ENCODE results near the gene ZFP36L1. TPM values are rescaled to one million over a fixed set of nuclear protein-coding genes. Genes with fewer than 3 reads are reported as not detected.

Gene ZFP36L1
- total and polyA plus RNA-seq, 2 of the 13 experiments (the other 11 are each of a cell fraction or from before 2014, with no cell fraction given), result 7.4 to 10.2 TPM

DNA sequence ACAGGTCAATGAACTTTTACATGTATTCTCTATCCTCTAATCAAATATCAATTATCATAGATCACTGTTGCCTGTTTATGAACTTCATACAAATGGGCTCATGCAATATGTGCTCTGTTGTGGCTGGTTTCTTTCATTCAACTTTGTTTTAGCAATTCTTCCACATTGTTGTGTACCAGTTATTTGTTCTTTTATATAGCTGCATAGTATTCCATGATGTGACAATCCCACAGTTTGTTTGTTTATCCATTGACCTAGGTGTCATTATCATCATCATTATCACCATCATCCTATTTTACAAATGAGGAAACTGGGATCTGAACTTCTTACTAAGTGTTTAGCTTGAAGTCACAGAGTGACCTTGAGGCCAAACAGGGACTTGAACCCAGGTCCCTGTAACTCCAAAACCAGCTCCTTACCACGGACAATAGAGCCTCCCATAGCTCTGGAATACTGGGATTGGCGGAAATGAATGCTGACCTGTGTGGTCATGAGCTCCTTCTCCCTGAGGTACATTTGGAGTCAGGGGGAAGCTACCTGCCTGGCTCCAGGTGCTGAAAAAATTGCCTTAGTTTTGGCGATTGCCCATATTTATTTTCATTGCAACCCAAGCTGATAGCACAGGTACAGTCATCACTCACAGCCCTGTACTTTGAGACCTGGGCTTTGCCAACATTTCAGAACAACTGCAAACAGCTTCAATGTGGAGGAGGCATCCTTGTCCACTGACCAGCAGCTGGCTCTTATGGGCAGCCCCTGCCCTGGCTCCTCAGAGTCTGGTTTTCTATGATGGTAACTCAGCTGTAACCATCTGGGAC is 9.2 kb downstream of the ZFP36L1 start (continued):
- TF ChIP-seq, protein P1, sequence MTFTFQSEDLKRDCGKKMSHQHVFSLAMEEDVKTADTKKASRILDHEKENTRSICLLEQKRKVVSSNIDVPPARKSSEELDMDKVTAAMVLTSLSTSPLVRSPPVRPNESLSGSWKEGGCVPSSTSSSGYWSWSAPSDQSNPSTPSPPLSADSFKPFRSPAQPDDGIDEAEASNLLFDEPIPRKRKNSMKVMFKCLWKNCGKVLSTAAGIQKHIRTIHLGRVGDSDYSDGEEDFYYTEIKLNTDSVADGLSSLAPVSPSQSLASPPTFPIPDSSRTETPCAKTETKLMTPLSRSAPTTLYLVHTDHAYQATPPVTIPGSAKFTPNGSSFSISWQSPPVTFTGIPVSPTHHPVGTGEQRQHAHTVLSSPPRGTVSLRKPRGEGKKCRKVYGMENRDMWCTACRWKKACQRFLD (CRISPR knock-in tag; IDR thresholded peaks at IDR 0.05; ENCODE audit: borderline replicate concordance), result no peak
- TF ChIP-seq ZNF878 (CRISPR knock-in tag; IDR thresholded peaks at IDR 0.05) (no peak), ZFP41 (CRISPR knock-in tag; IDR thresholded peaks at IDR 0.05; ENCODE audit: borderline replicate concordance) (0 out of 2 replicates have a peak, but pooled peaks have one; percentile 47), MED1 (CRISPR knock-in tag; IDR thresholded peaks at IDR 0.05) (0 out of 2 replicates have a peak, but pooled peaks have one; percentile 52), TARDBP (CRISPR knock-in tag; IDR thresholded peaks at IDR 0.05) (no peak), DR1 (CRISPR knock-in tag; IDR thresholded peaks at IDR 0.05) (no peak), ZFY (CRISPR knock-in tag; IDR thresholded peaks at IDR 0.05) (no peak), KDM1A (CRISPR knock-in tag; IDR thresholded peaks at IDR 0.05) (peak; percentile 9; the same call in 1 of the 2 replicates), ELF1 (CRISPR knock-in tag; IDR thresholded peaks at IDR 0.05) (no peak; the same call in 1 of the 2 replicates), RELA (CRISPR knock-in tag; IDR thresholded peaks at IDR 0.05) (no peak), SMAD1 (CRISPR knock-in tag; IDR thresholded peaks at IDR 0.05; ENCODE audit: borderline replicate concordance, low read depth) (no peak), SOX5 (CRISPR knock-in tag; IDR thresholded peaks at IDR 0.05; ENCODE audit: borderline replicate concordance) (no peak), POLR2A (IDR thresholded peaks at IDR 0.05; ENCODE audit: insufficient read depth in 1 of 2, low read depth in 2 of 2, low read length in 2 of 2) (peak; percentile 26 to 86; a peak in 2 of 4 replicates), PHF20 (CRISPR knock-in tag; IDR thresholded peaks at IDR 0.05) (no peak), FOSL2 (CRISPR knock-in tag; IDR thresholded peaks at IDR 0.05) (peak; percentile 90), ZNF749 (CRISPR knock-in tag; IDR thresholded peaks at IDR 0.05; ENCODE audit: borderline replicate concordance) (no peak), ZNF296 (CRISPR knock-in tag; conservative IDR thresholded peaks at IDR 0.05) (0 out of 2 replicates have a peak, but pooled peaks have one; percentile 43), CEBPG (CRISPR knock-in tag; IDR thresholded peaks at IDR 0.05) (peak; percentile 50), BCL6 (CRISPR knock-in tag; IDR thresholded peaks at IDR 0.05) (peak; percentile 9; the same call in 1 of the 2 replicates), TCF7L2 (IDR thresholded peaks at IDR 0.05; ENCODE audit: low read depth, low read length) (no peak), KAT7 (CRISPR knock-in tag; IDR thresholded peaks at IDR 0.05; ENCODE audit: borderline replicate concordance) (no peak), SSRP1 (CRISPR knock-in tag; IDR thresholded peaks at IDR 0.05) (no peak), GTF3A (CRISPR knock-in tag; conservative IDR thresholded peaks at IDR 0.05) (no peak)
- TF ChIP-seq, protein P2, sequence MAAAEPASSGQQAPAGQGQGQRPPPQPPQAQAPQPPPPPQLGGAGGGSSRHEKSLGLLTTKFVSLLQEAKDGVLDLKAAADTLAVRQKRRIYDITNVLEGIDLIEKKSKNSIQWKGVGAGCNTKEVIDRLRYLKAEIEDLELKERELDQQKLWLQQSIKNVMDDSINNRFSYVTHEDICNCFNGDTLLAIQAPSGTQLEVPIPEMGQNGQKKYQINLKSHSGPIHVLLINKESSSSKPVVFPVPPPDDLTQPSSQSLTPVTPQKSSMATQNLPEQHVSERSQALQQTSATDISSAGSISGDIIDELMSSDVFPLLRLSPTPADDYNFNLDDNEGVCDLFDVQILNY (CRISPR knock-in tag; conservative IDR thresholded peaks at IDR 0.05), result no peak
- TF ChIP-seq, protein P3, sequence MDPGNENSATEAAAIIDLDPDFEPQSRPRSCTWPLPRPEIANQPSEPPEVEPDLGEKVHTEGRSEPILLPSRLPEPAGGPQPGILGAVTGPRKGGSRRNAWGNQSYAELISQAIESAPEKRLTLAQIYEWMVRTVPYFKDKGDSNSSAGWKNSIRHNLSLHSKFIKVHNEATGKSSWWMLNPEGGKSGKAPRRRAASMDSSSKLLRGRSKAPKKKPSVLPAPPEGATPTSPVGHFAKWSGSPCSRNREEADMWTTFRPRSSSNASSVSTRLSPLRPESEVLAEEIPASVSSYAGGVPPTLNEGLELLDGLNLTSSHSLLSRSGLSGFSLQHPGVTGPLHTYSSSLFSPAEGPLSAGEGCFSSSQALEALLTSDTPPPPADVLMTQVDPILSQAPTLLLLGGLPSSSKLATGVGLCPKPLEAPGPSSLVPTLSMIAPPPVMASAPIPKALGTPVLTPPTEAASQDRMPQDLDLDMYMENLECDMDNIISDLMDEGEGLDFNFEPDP (CRISPR knock-in tag; conservative IDR thresholded peaks at IDR 0.05), result 0 out of 2 replicates have a peak, but pooled peaks have one; percentile 22
- TF ChIP-seq, protein P4, sequence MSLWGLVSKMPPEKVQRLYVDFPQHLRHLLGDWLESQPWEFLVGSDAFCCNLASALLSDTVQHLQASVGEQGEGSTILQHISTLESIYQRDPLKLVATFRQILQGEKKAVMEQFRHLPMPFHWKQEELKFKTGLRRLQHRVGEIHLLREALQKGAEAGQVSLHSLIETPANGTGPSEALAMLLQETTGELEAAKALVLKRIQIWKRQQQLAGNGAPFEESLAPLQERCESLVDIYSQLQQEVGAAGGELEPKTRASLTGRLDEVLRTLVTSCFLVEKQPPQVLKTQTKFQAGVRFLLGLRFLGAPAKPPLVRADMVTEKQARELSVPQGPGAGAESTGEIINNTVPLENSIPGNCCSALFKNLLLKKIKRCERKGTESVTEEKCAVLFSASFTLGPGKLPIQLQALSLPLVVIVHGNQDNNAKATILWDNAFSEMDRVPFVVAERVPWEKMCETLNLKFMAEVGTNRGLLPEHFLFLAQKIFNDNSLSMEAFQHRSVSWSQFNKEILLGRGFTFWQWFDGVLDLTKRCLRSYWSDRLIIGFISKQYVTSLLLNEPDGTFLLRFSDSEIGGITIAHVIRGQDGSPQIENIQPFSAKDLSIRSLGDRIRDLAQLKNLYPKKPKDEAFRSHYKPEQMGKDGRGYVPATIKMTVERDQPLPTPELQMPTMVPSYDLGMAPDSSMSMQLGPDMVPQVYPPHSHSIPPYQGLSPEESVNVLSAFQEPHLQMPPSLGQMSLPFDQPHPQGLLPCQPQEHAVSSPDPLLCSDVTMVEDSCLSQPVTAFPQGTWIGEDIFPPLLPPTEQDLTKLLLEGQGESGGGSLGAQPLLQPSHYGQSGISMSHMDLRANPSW (CRISPR knock-in tag; IDR thresholded peaks at IDR 0.05; ENCODE audit: borderline replicate concordance), result 0 out of 2 replicates have a peak, but pooled peaks have one; percentile 67

All from HepG2 (cell line).